Progenitor cell of endocrine pancreas (in vitro differentiated cells): Measurements from ENCODE around the gene CASP8AP2. TPM values are rescaled to one million over a fixed set of nuclear protein-coding genes. Genes with fewer than 3 reads are reported as not detected.
"Not testable (repeated sequence)": the region's sequence is repeated elsewhere in the genome, so short reads cannot be mapped to it uniquely, and the experiment has no call there.

ENCODE experiments used
- DNase-seq: peaks from one replicate; pipeline ENCODE4 v3.0.0; 2021; ENCODE audit warnings: low spot score; ENCODE audit not compliant: unreplicated experiment
- H3K27ac Mint-ChIP-seq: 2 replicates; pipeline ENCODE4 v1.8.0; 2021; ENCODE audit warnings: mild to moderate bottlenecking, moderate library complexity, mixed read lengths
- H3K27me3 Mint-ChIP-seq: 2 replicates; pipeline ENCODE4 v1.8.0; 2021; ENCODE audit warnings: mixed read lengths
- H3K36me3 Mint-ChIP-seq: 2 replicates; pipeline ENCODE4 v1.8.0; 2022; ENCODE audit warnings: mixed read lengths; ENCODE audit not compliant: insufficient read depth
- H3K4me1 Mint-ChIP-seq: 2 replicates; pipeline ENCODE4 v1.8.0; 2021; ENCODE audit warnings: low read depth, mixed read lengths
- H3K4me3 Mint-ChIP-seq: 2 replicates; pipeline ENCODE4 v1.8.0; 2021; ENCODE audit warnings: low read depth, mild to moderate bottlenecking, moderate library complexity, mixed read lengths
- H3K9me3 Mint-ChIP-seq: 2 replicates; pipeline ENCODE4 v1.8.0; 2021; ENCODE audit warnings: low read depth, mixed read lengths
- CTCF ChIP-seq: fragments of 200-600 bp; sonication (generic); IDR thresholded peaks from one replicate; pipeline ENCODE4 v1.5.0; 2021; ENCODE audit warnings: antibody characterized with exemption, mild to moderate bottlenecking; ENCODE audit not compliant: unreplicated experiment
- total RNA-seq: library from RNA; stranded (reverse); gene quantifications from 2 replicates; pipeline ENCODE4 v1.2.1, GENCODE V29; 2021

The CASP8AP2 gene
- total RNA-seq, 1 donor from 2014 or later = 31.9 TPM

- no peak within 1 kb of the TSS for H3K4me3 Mint-ChIP-seq
- DNase-seq = no peak
- H3K36me3 Mint-ChIP-seq = no peaks in the 10 kb centered on the region
- H3K27me3 Mint-ChIP-seq = peaks cover 3% of the 10 kb centered on the region
- peaks cover 13% of the 10 kb centered on the region for H3K4me1 Mint-ChIP-seq
- no peak within 1 kb of the TSS for H3K27ac Mint-ChIP-seq
- TF ChIP-seq CTCF = no peak
- H3K9me3 Mint-ChIP-seq = no peaks in the 10 kb centered on the region
These were observed 64.5 kb downstream of the CASP8AP2 start, which contains the start of gene GJA10 for GRCh38 chr6:89894169-89894568. Gene GJA10, plus strand, starts transcription at chr6:89894469. Its CDS starts 0 bp downstream, at chr6:89894469.

DNA sequence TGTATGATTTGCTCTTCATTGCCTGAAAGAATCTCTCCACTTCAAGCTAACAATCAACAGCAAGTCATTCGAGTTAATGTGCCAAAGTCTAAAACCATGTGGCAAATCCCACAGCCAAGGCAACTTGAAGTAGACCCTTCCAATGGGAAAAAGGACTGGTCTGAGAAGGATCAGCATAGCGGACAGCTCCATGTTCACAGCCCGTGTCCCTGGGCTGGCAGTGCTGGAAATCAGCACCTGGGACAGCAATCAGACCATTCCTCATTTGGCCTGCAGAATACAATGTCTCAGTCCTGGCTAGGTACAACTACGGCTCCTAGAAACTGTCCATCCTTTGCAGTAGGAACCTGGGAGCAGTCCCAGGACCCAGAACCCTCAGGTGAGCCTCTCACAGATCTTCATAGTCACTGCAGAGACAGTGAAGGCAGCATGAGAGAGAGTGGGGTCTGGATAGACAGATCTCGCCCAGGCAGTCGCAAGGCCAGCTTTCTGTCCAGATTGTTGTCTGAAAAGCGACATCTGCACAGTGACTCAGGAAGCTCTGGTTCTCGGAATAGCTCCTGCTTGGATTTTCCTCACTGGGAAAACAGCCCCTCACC is 65.7 kb downstream of the CASP8AP2 start:
- H3K4me3 Mint-ChIP-seq = no peak overlapping the region
- DNase-seq = peak; percentile 67
- H3K4me1 Mint-ChIP-seq = peaks cover 13% of the 10 kb centered on the region
- H3K36me3 Mint-ChIP-seq = no peaks in the 10 kb centered on the region
- H3K9me3 Mint-ChIP-seq = no peaks in the 10 kb centered on the region
- peaks cover 3% of the 10 kb centered on the region for H3K27me3 Mint-ChIP-seq
- no peak for TF ChIP-seq CTCF
- H3K27ac Mint-ChIP-seq = no peak overlapping the region

GRCh38 chr6:89910001-89910901 is 80.6 kb downstream of the CASP8AP2 start:
- not testable (repeated sequence) for H3K4me1 Mint-ChIP-seq

GRCh38 chr6:89910902-89911240 is 81.2 kb downstream of the CASP8AP2 start:
- DNase-seq = no peak
- H3K4me1 Mint-ChIP-seq = peaks cover 2% of the 10 kb centered on the region
- H3K27ac Mint-ChIP-seq = no peak overlapping the region
- H3K4me3 Mint-ChIP-seq = no peak overlapping the region
- H3K27me3 Mint-ChIP-seq = no peaks in the 10 kb centered on the region
- no peaks in the 10 kb centered on the region for H3K9me3 Mint-ChIP-seq
- TF ChIP-seq CTCF = no peak
- no peaks in the 10 kb centered on the region for H3K36me3 Mint-ChIP-seq

More at GRCh38 chr6:89910001-89910901, 80.6 kb downstream of the CASP8AP2 start:
- H3K4me3 Mint-ChIP-seq, DNase-seq, H3K9me3 Mint-ChIP-seq, H3K27ac Mint-ChIP-seq, H3K36me3 Mint-ChIP-seq, H3K27me3 Mint-ChIP-seq: not testable (repeated sequence)

DNA sequence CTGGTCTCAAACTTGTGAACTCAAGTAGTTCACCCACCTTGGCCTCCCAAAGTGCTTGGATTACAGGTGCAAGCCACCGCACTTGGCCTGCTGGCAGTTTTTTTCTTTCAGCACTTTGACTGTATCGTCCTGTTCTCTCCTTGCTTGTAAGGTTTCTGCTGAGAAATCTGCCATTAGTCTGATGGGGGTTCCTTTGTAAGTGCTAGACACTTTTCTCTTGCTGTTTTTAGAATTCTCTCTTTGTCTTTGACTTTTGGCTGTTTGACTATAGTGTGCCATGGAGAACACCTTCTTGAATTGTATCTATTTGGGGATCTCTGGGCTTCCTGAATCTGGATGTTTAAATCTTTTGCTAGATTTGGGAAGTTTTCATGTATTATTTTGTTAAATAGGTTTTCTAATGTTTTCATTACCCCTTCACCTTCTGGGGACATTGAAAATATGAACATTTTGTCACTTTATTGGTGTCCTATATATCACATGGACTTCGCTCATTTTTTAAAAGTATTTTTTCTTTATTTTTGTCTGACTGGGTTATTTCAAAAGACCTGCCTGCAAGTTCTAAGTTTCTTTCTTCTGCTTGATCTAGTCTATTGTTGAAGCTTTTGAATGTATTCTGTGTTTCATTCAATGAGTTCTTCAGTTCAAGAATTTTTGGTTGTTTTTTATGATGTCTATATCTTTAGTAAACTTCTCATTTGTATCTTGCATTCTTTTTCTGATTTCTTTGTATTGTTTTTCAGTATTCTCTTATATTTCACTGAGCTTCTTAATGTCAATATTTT is 86.6 kb downstream of the CASP8AP2 start:
- H3K4me1 Mint-ChIP-seq = no peaks in the 10 kb centered on the region
- peaks cover 6% of the 10 kb centered on the region for H3K9me3 Mint-ChIP-seq
- DNase-seq = no peak
- H3K36me3 Mint-ChIP-seq = no peaks in the 10 kb centered on the region
- no peak for TF ChIP-seq CTCF
- H3K4me3 Mint-ChIP-seq = no peak overlapping the region
- no peak overlapping the region for H3K27ac Mint-ChIP-seq
- H3K27me3 Mint-ChIP-seq = no peaks in the 10 kb centered on the region
